Raji (cell line): ENCODE data around the gene MEF2D.

ENCODE experiments used
- POLR2A ChIP-seq: IDR thresholded peaks from 2 replicates; pipeline ENCODE4 v1.6.1; 2011; ENCODE audit warnings: low read depth, low read length, control low read depth; ENCODE audit not compliant: insufficient read depth

Gene MEF2D

DNA sequence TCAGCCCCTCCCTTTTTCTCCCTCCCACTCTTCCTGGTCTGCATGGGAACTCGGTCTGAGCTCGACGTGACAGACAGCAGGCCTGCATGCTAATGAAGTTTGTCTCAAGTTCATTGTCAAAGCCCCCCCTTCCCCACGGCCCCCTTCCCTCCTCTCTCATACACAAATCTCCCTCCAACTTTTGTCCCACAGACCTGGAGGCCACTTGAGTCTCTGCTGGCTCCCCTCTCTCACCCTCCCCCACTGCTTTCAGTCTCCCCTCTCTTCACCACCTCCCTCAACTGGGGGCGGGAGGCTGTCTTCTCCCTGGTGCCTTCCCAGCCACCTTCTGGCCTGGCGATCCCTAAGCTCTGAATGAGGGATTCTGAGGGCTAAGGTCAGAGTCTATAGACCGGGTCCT, 70.3 kb downstream of the MEF2D start:
- TF ChIP-seq POLR2A, result no peak

DNA sequence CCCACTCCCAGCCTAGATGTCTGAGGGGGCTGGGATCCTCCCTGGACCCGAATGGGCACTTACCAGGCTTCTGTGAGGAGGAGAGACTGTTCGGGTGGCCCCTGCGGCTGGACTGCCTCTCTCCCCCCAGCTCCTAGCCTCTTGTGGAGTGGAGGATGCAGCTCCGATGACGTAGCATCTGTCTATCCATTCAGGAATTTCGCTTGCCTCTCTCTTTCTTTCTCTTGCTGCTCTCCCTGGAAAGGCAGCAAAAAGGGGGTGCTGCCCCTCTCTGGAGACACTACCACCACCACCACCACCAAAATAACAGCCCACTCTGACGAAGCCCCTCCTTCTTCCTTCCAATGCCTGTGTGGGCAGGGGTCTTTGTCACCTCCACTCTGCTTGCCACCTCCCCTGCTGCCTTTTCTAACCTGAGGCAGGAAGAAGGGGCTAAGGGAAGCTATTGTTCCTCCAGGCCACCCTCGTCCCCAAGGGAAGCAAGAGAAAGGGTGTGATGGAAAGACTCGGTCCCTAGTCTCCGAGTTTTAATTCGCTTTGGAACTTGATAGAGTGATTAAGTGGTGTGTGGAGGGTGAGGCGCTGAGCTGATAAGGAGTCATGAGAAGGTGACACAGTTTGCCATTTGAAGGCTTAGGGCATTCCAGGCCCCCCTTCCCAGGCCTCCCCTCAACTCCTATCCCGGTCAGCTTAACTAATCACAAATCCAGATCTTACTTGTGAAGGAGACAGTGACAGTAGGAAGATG, 71.1 kb downstream of the MEF2D start:
- no peak for TF ChIP-seq POLR2A

DNA sequence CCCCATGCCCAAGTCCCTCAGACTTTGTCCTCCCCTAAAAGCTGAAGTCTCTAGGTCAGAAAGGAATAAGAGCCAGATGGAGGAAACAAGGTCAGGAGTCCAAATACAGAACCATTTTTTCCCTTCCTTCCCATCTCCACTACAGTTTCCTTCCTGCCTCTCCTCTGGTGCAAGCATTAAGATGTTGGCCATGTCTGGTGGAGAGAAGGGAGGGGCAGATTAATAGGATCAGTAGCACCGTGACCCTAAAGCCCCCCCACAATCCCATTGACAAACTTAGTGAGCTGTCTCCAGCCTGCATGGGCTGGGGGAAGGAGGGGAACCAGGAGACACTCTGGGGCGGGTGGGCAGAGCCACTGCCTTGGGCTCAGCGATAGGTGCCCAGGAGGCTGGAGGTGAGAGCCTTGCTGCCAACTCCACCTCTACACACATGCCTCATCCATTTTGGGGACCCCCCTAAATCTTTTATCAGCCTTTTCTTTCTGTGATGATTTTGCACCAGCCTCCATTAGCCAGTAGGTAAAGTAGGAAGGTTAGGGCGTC, 71.8 kb downstream of the MEF2D start:
- TF ChIP-seq POLR2A, result no peak

DNA sequence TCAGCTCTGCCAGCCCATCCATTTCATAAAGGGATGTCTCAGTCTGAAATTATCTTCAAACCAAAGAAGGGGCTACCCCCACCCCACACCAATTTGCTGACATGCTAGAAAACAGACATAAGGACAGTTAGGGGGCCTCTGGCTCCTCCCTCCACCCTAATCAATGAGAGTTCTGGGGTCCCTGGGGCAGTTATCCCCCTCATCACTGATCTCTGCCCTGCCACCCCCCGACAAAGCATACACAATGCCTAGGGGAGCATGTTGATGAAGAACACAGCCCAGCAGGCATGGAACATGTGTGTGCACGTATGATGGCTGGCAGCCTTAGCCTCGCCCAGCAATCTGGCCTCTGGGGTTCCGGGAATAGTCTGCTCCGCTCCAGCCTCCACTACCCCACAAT, 72.6 kb downstream of the MEF2D start:
- TF ChIP-seq POLR2A, result no peak

DNA sequence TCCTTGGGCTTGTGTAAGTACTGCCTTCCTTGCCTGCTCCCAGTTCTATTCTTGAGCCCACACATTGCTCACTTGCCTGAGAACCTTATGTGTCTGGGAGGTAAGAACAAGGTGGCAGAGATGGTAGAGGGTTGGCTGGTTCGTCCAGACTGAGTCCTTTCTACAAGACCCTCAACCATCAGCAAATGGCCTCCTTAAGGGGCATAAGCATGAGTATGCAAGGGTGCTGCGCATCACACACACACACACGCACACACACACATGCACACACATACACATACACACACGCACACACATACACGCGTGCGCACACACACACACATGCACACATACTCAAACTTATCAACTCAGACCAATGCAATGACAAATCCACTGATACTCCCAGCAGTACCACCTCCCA, 74.6 kb downstream of the MEF2D start:
- TF ChIP-seq POLR2A, result no peak

DNA sequence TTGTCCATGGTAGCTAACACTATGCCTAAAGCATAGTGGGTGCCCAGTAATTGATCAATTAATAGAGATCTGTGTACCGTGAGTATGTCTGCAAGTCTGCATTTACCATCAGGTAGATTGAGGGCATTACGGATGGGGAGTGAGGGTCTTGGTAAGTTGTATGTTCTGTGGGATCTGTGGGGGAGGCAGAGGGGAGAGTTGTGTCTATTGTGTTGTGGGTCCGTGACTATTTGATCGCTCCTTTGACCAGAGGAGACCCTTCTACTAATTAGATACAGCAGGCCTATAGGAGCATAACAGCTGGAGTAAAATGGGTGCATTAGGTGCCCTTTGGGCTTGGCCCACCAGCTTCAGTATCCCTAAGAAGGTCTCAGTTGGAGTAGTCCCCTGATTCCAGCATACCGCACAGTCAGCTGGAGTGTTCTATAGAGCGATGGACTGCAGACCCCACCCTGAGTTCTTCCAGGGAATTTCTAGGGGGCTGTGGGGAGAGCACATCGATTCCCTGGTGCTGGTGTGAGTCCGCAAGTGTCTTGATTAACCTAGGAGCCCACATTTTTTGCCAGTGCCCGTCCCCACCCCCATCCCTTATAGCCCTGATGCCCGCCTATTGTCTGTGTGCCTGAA, 75.7 kb downstream of the MEF2D start:
- no peak for TF ChIP-seq POLR2A

DNA sequence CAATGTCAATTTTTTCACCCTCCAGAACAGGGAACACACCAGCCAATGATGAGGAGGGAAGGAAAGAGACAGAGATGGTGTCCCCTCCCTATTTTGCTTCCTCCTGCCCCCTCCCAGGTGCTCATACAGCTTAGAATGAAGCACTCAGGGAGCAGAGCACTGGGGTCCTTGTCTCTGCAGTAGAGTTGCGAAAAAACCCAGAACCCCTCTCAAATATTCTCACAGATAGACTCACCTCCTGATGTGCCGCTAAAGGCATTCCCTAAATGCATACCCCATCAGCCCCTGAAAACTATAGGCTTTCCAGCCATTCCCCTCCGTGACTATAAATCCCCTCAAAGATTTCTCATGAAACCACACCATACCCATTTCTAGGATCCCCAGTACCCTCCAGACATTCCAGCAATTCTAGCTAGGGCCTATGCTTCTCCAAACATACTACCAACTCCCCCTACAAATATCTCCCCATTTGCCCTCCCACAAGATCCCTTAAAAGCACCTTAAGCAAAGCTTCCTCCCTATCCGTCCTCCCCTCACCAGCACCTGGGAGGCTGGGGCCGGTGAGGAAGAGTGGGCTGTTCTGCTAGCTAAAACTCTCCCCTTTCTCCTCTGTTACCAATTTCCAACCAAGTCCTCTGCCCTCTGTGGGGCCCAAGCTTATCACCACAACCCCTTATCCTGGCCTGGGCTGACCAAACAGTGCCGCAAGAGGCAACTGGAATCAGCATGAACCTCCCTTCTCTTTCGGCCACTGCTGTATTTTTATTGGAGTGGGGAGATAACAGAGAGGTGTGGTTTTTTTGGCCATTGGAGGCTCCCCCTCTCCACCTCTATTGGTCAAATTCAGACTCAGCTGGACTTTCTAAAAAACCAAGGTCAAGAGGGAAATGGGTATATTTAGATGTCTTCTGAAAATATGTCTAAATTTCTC, 76.9 kb downstream of the MEF2D start:
- no peak for TF ChIP-seq POLR2A

DNA sequence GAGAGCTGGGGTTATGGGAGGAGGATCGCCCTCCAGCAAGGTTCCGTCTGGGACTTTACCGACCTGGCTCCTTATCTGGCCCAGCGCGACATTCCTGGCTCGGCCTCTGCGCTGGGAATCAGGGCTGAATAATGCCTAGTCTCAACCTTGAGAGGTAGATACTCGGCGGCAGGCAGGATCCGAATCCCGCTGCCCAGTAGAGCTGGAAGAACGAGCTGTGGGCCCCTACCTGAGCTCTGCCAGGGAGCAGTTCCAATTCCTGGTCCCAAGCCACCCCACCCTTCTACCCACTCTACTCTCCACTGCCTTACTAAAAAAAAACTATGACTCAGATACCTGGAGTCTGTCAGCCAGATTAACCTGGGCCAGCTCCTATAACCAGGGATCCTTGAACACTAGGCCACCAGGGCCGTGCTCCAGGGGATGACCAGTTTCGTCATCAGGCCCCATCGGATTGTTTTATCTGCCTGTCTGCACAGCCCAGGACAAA, 77.9 kb downstream of the MEF2D start:
- no peak for TF ChIP-seq POLR2A

DNA sequence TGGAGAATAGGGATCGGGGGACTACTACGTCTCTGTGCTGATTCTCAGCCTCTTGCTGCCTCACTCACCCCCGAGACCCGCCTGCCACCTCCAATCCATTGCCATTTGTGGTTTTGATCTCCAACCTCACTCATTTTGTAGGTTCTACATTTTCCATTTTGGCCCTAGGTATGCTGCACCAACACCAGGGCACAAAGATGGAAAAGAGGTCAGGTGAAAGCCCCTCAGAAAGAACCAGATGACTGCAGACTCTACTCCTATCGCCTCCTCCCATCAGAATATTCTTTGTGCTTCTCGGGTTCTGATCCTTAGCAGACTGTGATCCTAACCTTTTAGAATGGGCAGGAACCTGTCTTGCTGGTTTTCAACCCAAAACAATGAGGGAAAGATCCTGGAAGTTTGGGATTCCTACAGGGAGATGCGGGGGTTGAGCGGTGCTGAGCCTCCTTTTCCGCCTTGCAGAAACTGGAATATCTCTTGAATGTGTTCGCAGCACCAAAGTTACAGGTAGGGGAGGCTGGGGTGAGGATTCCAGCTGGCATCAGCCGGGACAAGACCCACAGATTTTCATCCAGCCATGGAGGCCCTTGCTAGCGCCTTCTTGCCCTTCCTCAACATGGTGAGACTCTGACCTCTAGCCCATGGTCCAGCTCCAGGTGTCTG, 78.5 kb downstream of the MEF2D start:
- TF ChIP-seq POLR2A, result no peak

DNA sequence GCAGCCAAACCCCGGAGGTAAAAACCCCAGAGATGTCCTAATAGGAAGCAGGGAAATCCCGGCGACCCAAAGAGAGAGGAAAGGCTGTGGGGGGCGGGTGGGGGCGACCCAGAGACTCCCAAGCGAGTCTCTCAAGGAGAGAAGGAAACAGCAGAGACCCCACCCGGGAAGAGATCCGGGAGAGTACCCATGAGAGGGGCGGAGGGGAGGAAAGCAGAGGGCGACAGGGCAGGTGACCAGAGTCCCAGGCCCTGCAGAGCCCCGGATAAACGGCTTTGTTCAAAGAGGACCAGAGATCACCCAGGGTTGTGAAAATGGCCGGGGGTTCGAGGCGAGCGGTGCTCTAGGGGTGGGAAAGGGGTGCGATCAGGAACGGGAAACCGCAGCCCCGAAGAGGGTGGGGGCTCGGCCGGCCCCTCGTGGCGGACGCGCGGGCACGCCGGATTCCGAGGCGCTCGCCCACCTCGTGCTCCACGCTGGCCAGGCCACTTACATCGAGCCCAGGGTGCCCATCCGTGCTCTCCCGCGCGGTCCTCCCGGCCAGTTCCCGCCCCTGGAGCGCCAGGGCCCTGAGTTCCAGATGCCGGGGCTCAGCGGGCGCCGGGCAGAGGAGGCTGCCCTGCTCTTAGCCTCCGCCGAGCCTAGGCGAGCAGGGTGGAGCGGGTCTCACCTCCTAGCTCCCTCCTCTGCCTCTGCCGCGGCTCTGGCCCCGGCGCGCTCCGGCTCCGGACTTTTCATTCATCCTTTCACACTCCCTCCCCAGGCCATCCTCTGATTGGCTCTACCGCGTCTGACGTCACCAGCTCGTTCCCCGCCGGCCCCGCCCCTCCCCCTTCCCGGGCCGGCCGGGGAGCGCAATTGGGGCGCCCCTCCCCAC, 79.3 kb downstream of the MEF2D start:
- TF ChIP-seq POLR2A, result peak; percentile 87

DNA sequence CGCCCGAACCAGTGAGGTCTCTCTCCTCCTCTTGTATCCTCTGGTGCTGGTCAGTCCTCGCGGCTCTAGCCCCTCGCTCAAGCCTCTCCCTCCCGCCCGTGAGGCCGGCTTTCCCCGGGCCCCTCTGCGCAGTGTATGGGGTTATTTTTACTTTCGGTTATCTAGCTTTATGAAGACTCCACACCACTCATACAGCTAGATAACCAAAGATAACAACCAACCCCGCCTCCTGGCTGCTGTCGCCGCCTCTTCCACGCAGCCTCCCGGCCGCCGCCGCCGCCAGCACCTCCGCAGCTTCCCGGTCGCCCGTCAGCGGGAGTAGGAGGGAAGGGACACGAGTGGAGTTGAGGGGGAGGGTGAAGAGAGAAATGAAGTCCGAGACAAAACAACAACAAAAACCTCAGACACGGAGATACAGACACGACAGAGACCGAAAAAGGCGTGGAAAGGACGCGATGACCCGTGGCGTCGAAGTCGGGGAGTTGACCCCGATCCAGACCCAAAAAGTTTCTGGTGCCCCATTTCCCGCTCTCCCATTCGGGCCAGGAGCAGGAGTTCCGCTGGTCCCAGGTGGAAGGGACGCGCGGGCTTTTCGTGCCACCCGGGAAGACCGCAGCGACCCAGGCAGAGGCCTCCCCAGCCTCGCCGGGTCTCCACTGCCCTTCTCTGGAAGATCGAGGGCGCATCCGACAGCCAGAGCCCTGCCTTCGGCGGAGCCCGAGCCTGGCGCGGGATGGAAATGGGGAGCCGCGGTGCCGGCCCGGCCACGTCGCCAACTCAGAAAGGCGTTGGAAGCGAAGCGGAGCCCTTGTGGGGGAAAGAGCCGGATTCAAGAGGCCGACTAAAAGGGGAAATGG, 80.1 kb downstream of the MEF2D start:
- 0 out of 2 replicates have a peak, but pooled peaks have one; percentile 1 for TF ChIP-seq POLR2A

DNA sequence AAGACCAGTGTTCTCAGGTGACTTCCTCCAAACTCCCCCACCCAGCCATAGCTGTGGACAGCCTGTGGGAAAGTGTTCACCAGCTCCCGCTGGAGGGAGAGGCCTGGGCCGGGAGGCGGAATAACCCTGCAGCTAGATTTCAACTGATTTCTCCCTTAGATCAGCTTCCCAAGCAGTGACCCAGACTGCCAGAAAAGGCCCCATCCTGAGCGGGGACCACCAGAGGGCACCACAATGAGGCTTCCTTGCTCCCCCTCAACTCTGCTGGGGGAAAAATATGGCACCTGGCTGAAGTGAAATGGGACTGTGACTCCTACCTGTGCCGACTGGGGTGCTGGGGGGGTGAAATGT, 80.7 kb downstream of the MEF2D start:
- TF ChIP-seq POLR2A, result 0 out of 2 replicates have a peak, but pooled peaks have one; percentile 16
